HFFc6 (cell line): ENCODE results near the gene BNIP3. TPM values are rescaled to one million over a fixed set of nuclear protein-coding genes. Genes with fewer than 3 reads are reported as not detected.

Experiments used
- DNase-seq: peaks from one replicate; pipeline ENCODE4 v3.0.0-alpha.2; 2018
- H3K27ac Mint-ChIP-seq: 2 replicates; pipeline ENCODE4 v1.8.0; 2020; ENCODE audit warnings: mild to moderate bottlenecking, mixed read lengths
- H3K27me3 Mint-ChIP-seq: 2 replicates; pipeline ENCODE4 v1.8.0; 2021; ENCODE audit warnings: mild to moderate bottlenecking, moderate library complexity, mixed read lengths; ENCODE audit not compliant: insufficient read depth
- H3K36me3 Mint-ChIP-seq: 2 replicates; pipeline ENCODE4 v1.8.0; 2021; ENCODE audit warnings: low read depth, mixed read lengths
- H3K4me1 Mint-ChIP-seq: 2 replicates; pipeline ENCODE4 v1.8.0; 2020; ENCODE audit warnings: low read depth, mixed read lengths
- H3K4me3 Mint-ChIP-seq: 2 replicates; pipeline ENCODE4 v1.8.0; 2020; ENCODE audit warnings: mild to moderate bottlenecking, moderate library complexity, mixed read lengths
- H3K9me3 Mint-ChIP-seq: 2 replicates; pipeline ENCODE4 v1.8.0; 2020; ENCODE audit warnings: mild to moderate bottlenecking, mixed read lengths
- CTCF ChIP-seq: fragments of 200-600 bp; sonication (generic); IDR thresholded peaks from 2 replicates; pipeline ENCODE4 v1.5.0; 2021; ENCODE audit warnings: antibody characterized with exemption, mild to moderate bottlenecking
- total RNA-seq, 6 experiments: library from RNA; stranded (reverse); fragmentation: NEBNext Ultra II Directional; extraction: Animal tissue kit (Norgen Biotek cat#: 25700); gene quantifications; 2 replicates in 1 of 6; 3 replicates in 5 of 6; pipeline ENCODE4 v1.2.3, GENCODE V29; 2021

Gene BNIP3
- total RNA-seq, 6 experiments from 2014 or later, result 71.0 to 107 (median 78.3) TPM

DNA sequence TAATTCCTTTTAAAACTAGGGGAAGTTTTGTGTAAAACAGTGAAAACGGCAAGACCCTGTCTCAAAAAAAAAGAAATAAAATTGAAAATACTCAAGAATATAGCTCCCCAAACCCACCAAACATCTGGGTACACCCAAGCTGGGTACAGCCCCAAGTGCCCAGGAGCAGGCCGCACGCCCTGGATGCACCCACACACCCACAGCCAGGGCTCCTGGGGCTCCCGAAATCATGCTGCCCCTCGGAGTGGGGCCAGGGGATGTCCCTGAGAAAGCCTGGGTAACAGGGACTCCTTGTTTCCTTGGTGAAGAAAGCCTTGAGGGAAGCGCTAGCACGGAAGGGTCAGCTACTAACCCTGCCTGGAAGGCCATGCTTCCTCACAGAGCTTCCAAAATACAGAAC, 10.1 kb downstream of the BNIP3 start:
- Mint-ChIP-seq H3K4me1 (no peaks in the 10 kb centered on the region; the same call in none of the 2 replicates), H3K9me3 (no peaks in the 10 kb centered on the region), H3K27me3 (peaks cover 6% of the 10 kb centered on the region), H3K36me3 (peaks cover 30% of the 10 kb centered on the region), H3K27ac (no peak overlapping the region), H3K4me3 (no peak overlapping the region)
- no peak for TF ChIP-seq CTCF
- DNase-seq, result no peak

- Mint-ChIP-seq H3K36me3 (peaks cover 29% of the 10 kb centered on the region), H3K9me3 (no peaks in the 10 kb centered on the region), H3K4me3 (no peak overlapping the region), H3K4me1 (no peaks in the 10 kb centered on the region; the same call in none of the 2 replicates), H3K27ac (no peak overlapping the region), H3K27me3 (peaks cover 6% of the 10 kb centered on the region)
- no peak for TF ChIP-seq CTCF
- DNase-seq, result no peak
Measured at GRCh38 chr10:131970946-131971345, 10.8 kb downstream of the BNIP3 start.

GRCh38 chr10:131968949-131969348, 12.8 kb downstream of the BNIP3 start:
- H3K9me3 Mint-ChIP-seq, result no peaks in the 10 kb centered on the region
- H3K4me1 Mint-ChIP-seq, result no peaks in the 10 kb centered on the region; the same call in none of the 2 replicates
- DNase-seq, result no peak
- TF ChIP-seq CTCF, result no peak
- H3K4me3 Mint-ChIP-seq, result no peak overlapping the region
- peaks cover 34% of the 10 kb centered on the region for H3K36me3 Mint-ChIP-seq
- no peak overlapping the region for H3K27ac Mint-ChIP-seq
- peaks cover 3% of the 10 kb centered on the region for H3K27me3 Mint-ChIP-seq

GRCh38 chr10:131964298-131964697, 17.4 kb downstream of the BNIP3 start:
- no peak overlapping the region for H3K27ac Mint-ChIP-seq
- no peak for DNase-seq
- TF ChIP-seq CTCF, result no peak
- H3K4me1 Mint-ChIP-seq, result no peaks in the 10 kb centered on the region; the same call in 1 of the 2 replicates
- peaks cover 22% of the 10 kb centered on the region for H3K36me3 Mint-ChIP-seq
- peaks cover 7% of the 10 kb centered on the region for H3K27me3 Mint-ChIP-seq
- H3K4me3 Mint-ChIP-seq, result no peak overlapping the region
- no peaks in the 10 kb centered on the region for H3K9me3 Mint-ChIP-seq

GRCh38 chr10:131963811-131964210, 17.9 kb downstream of the BNIP3 start:
- no peak for TF ChIP-seq CTCF
- Mint-ChIP-seq H3K27ac (no peak overlapping the region), H3K36me3 (peaks cover 22% of the 10 kb centered on the region), H3K4me1 (no peaks in the 10 kb centered on the region; the same call in 1 of the 2 replicates), H3K27me3 (peaks cover 7% of the 10 kb centered on the region), H3K4me3 (no peak overlapping the region), H3K9me3 (no peaks in the 10 kb centered on the region)
- DNase-seq, result no peak

- H3K4me3 Mint-ChIP-seq, result no peak overlapping the region
- no peak for TF ChIP-seq CTCF
- no peaks in the 10 kb centered on the region; the same call in 1 of the 2 replicates for H3K4me1 Mint-ChIP-seq
- no peak overlapping the region for H3K27ac Mint-ChIP-seq
- H3K36me3 Mint-ChIP-seq, result peaks cover 22% of the 10 kb centered on the region
- peaks cover 7% of the 10 kb centered on the region for H3K27me3 Mint-ChIP-seq
- H3K9me3 Mint-ChIP-seq, result no peaks in the 10 kb centered on the region
- DNase-seq, result no peak
Measured at GRCh38 chr10:131963350-131963749, 18.4 kb downstream of the BNIP3 start.
